ENCODE results near the gene XPA. TPM values are rescaled to one million over a fixed set of nuclear protein-coding genes. Genes with fewer than 3 reads are reported as not detected.

Gene XPA
- total and polyA plus RNA-seq, 2 of the 13 experiments (the other 11 are each of a cell fraction or from before 2014, with no cell fraction given) = 2.3 to 15.2 TPM

DNA sequence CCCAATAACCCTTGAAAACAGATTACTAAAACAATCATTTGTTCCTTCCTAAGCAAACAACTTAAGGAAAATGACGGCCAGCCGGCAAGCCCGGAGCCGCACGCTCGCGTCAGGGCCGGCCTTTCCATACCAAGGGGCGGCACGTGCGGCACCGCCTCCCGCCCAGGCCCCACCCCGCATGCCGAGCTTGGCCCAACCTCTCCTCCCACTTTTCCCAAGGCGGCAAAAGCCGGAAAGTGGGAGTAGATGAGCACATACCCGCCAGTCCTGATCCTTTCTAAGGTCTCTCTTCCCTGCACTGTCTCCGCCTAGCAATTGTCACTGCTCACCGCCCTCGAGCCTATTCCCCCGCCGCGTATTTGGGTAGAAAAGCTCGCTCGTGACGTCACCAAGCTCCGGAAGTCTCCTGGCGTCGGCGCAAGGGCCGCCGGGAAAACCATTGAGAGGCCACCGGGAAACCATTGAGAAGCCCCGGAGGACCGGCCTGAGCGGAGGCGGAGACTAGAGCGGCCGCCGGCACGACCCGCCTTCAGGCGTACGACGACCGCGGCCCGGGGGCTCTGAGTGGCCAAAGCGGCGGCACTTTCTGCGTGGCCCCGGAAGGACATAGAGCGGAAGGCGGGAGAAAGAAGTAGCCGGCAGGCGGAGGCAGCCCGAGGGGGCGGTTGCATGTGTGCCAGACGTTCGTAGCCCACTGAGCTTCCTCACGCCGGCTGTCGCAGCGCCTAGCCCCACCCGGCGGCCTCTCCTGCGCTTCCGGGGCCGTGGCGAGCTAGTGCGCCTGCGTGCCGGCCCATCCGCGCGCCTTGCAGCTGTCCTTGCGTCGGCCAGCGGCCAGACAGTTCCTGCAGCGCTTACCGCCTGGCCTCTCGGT, 63.9 kb downstream of the XPA start, which contains the start of the genes NCBP1 and TSTD2 (continued):
- TF ChIP-seq, protein P1, sequence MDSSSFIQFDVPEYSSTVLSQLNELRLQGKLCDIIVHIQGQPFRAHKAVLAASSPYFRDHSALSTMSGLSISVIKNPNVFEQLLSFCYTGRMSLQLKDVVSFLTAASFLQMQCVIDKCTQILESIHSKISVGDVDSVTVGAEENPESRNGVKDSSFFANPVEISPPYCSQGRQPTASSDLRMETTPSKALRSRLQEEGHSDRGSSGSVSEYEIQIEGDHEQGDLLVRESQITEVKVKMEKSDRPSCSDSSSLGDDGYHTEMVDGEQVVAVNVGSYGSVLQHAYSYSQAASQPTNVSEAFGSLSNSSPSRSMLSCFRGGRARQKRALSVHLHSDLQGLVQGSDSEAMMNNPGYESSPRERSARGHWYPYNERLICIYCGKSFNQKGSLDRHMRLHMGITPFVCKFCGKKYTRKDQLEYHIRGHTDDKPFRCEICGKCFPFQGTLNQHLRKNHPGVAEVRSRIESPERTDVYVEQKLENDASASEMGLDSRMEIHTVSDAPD (CRISPR knock-in tag; IDR thresholded peaks at IDR 0.05) = no peak
- TF ChIP-seq, protein P2, sequence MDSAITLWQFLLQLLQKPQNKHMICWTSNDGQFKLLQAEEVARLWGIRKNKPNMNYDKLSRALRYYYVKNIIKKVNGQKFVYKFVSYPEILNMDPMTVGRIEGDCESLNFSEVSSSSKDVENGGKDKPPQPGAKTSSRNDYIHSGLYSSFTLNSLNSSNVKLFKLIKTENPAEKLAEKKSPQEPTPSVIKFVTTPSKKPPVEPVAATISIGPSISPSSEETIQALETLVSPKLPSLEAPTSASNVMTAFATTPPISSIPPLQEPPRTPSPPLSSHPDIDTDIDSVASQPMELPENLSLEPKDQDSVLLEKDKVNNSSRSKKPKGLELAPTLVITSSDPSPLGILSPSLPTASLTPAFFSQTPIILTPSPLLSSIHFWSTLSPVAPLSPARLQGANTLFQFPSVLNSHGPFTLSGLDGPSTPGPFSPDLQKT (CRISPR knock-in tag; IDR thresholded peaks at IDR 0.05; ENCODE audit: borderline replicate concordance) = no peak; the same call in 1 of the 2 replicates
- TF ChIP-seq, protein P3, sequence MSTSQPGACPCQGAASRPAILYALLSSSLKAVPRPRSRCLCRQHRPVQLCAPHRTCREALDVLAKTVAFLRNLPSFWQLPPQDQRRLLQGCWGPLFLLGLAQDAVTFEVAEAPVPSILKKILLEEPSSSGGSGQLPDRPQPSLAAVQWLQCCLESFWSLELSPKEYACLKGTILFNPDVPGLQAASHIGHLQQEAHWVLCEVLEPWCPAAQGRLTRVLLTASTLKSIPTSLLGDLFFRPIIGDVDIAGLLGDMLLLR (CRISPR knock-in tag; IDR thresholded peaks at IDR 0.05) = peak; percentile 68; the same call in 1 of the 2 replicates
- no peak for TF ChIP-seq ZKSCAN8 (CRISPR knock-in tag; IDR thresholded peaks at IDR 0.05; ENCODE audit: borderline replicate concordance)
- TF ChIP-seq KDM6A (CRISPR knock-in tag; IDR thresholded peaks at IDR 0.05; ENCODE audit: low read depth) = no peak
- TF ChIP-seq, protein P4, sequence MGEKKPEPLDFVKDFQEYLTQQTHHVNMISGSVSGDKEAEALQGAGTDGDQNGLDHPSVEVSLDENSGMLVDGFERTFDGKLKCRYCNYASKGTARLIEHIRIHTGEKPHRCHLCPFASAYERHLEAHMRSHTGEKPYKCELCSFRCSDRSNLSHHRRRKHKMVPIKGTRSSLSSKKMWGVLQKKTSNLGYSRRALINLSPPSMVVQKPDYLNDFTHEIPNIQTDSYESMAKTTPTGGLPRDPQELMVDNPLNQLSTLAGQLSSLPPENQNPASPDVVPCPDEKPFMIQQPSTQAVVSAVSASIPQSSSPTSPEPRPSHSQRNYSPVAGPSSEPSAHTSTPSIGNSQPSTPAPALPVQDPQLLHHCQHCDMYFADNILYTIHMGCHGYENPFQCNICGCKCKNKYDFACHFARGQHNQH (CRISPR knock-in tag; IDR thresholded peaks at IDR 0.05) = peak; percentile 78
- TF ChIP-seq GZF1 (CRISPR knock-in tag; IDR thresholded peaks at IDR 0.05) = no peak
- TF ChIP-seq ESRRA (CRISPR knock-in tag; IDR thresholded peaks at IDR 0.05; ENCODE audit: low read depth) = no peak
- TF ChIP-seq, protein P5, sequence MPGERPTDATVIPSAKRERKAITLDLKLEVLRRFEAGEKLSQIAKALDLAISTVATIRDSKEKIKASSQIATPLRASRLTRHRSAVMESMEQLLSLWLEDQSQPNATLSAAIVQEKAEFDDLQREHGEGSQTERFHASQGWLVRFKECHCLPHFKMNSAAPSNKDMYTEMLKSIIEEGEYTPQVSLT (CRISPR knock-in tag; IDR thresholded peaks at IDR 0.05; ENCODE audit: borderline replicate concordance, low read depth) = peak; percentile 90; the same call in 1 of the 2 replicates
- TF ChIP-seq BORCS8-MEF2B (CRISPR knock-in tag; IDR thresholded peaks at IDR 0.05) = peak; percentile 54
- peak; percentile 77 for TF ChIP-seq YEATS4 (CRISPR knock-in tag; IDR thresholded peaks at IDR 0.05; ENCODE audit: borderline replicate concordance)
- peak; percentile 8 for TF ChIP-seq AGO2 (optimal IDR thresholded peaks at IDR 0.05; ENCODE audit: low read depth, low read length)
- TF ChIP-seq HNF4A (CRISPR knock-in tag; IDR thresholded peaks at IDR 0.05) = peak; percentile 13; the same call in 1 of the 2 replicates
- TF ChIP-seq SIX1 (CRISPR knock-in tag; IDR thresholded peaks at IDR 0.05; ENCODE audit: borderline replicate concordance) = no peak
- TF ChIP-seq ELF4 (CRISPR knock-in tag; IDR thresholded peaks at IDR 0.05; ENCODE audit: borderline replicate concordance) = peak; percentile 93; the same call in 1 of the 2 replicates
- TF ChIP-seq ZNF589 (CRISPR knock-in tag; conservative IDR thresholded peaks at IDR 0.05) = no peak

Measured in HepG2 (cell line).